GM18519 (cell line): ENCODE measurements around the gene RIN3.

Source experiments
- ATAC-seq: cut with Tn5 transposase; IDR thresholded peaks from one replicate; pipeline ENCODE4 v1.9.1; 2021; ENCODE audit warnings: mild to moderate bottlenecking, moderate library complexity; ENCODE audit not compliant: unreplicated experiment, low FRiP score

Gene RIN3

GRCh38 chr14:92644171-92644969 lies 130.8 kb downstream of the RIN3 start:
- no peak for ATAC-seq

GRCh38 chr14:92644970-92645515 lies 131.5 kb downstream of the RIN3 start:
- ATAC-seq: no peak

GRCh38 chr14:92645841-92646478 lies 132.4 kb downstream of the RIN3 start:
- ATAC-seq: no peak

- ATAC-seq: no peak
These were observed 133.6 kb downstream of the RIN3 start for GRCh38 chr14:92646952-92647796.

- no peak for ATAC-seq
These were observed 134.3 kb downstream of the RIN3 start for GRCh38 chr14:92647797-92648279.

- ATAC-seq: no peak
These were observed 135.5 kb downstream of the RIN3 start for GRCh38 chr14:92649066-92649465.

GRCh38 chr14:92649934-92650545 lies 136.5 kb downstream of the RIN3 start:
- ATAC-seq: no peak

GRCh38 chr14:92650581-92651105 lies 137.1 kb downstream of the RIN3 start:
- ATAC-seq: no peak

- ATAC-seq: peak; percentile 50
These were observed 137.7 kb downstream of the RIN3 start for GRCh38 chr14:92651106-92651757.

- no peak for ATAC-seq
These were observed 138.3 kb downstream of the RIN3 start for GRCh38 chr14:92651758-92652406.

- ATAC-seq: no peak
These were observed 139.0 kb downstream of the RIN3 start for GRCh38 chr14:92652413-92653151.

GRCh38 chr14:92653162-92653651 lies 139.6 kb downstream of the RIN3 start:
- no peak for ATAC-seq

GRCh38 chr14:92654239-92654901 lies 140.8 kb downstream of the RIN3 start:
- no peak for ATAC-seq

GRCh38 chr14:92655419-92656201 lies 142.0 kb downstream of the RIN3 start:
- ATAC-seq: no peak

- ATAC-seq: no peak
These were observed 142.9 kb downstream of the RIN3 start for GRCh38 chr14:92656306-92657081.

- ATAC-seq: no peak
These were observed 144.0 kb downstream of the RIN3 start for GRCh38 chr14:92657457-92658142.
